Activated CD8-positive, alpha-beta T cell treated with anti-CD3 and anti-CD28 coated beads for 36 hours (primary cell): Measurements from ENCODE around the gene RTN1. TPM values are rescaled to one million over a fixed set of nuclear protein-coding genes. Genes with fewer than 3 reads are reported as not detected.

Experiments used
- ATAC-seq: fragments of 200-7000 bp; cut with Tn5 transposase; one replicate; pipeline ENCODE4 v1.10.0; 2021; ENCODE audit warnings: mild to moderate bottlenecking, moderate library complexity
- CTCF ChIA-PET: fragments of 350-600 bp; sonication (Branson Sonifier 250); formaldehyde crosslinking; loops from one replicate; lab custom pipeline; 2021; ENCODE audit warnings: antibody characterized with exemption; lab: Charles Lee
- POLR2A ChIA-PET: fragments of 350-600 bp; sonication (Branson Sonifier 250); formaldehyde crosslinking; loops from one replicate; lab custom pipeline; 2021; ENCODE audit warnings: antibody characterized with exemption; lab: Charles Lee
- DNase-seq: peaks from one replicate; pipeline ENCODE4 v3.0.0-alpha.2; 2020
- H3K27ac Mint-ChIP-seq: one replicate; pipeline ENCODE4 v1.8.0; 2021; ENCODE audit warnings: mild to moderate bottlenecking, mixed read lengths
- H3K27me3 Mint-ChIP-seq: one replicate; pipeline ENCODE4 v1.8.0; 2021; ENCODE audit warnings: mixed read lengths
- H3K36me3 Mint-ChIP-seq: one replicate; pipeline ENCODE4 v1.8.0; 2021; ENCODE audit warnings: low read depth, mixed read lengths
- H3K4me1 Mint-ChIP-seq: one replicate; pipeline ENCODE4 v1.8.0; 2021; ENCODE audit warnings: low read depth, mixed read lengths
- H3K4me3 Mint-ChIP-seq: one replicate; pipeline ENCODE4 v1.8.0; 2021; ENCODE audit warnings: mild to moderate bottlenecking, moderate library complexity, mixed read lengths
- H3K9me3 Mint-ChIP-seq: one replicate; pipeline ENCODE4 v1.8.0; 2021; ENCODE audit warnings: mixed read lengths
- CTCF ChIP-seq: fragments of 200-600 bp; IDR thresholded peaks from one replicate; pipeline ENCODE4 v1.8.0; 2022; ENCODE audit warnings: antibody characterized with exemption, mild to moderate bottlenecking
- intact Hi-C: fragments of 100-400 bp; cut with micrococcal nuclease; formaldehyde crosslinking; loops from one replicate; pipeline ENCODE4 v1.10.0; 2022
- total RNA-seq, 2 experiments: library from RNA; stranded (reverse); gene quantifications; one replicate each; pipeline ENCODE4 v1.2.3, GENCODE V29; 2021

The RTN1 gene
- total RNA-seq, 2 experiments from 2014 or later = not detected

- CTCF ChIA-PET = interaction anchor here (0.7 to 1.4 kb wide), 7 partner anchors 9 to 56 kb away, joined by 3 to 6 read pairs (median 3); no protein-coding TSS in a partner anchor
- Mint-ChIP-seq H3K27me3 (peaks cover 18% of the 10 kb centered on the region), H3K4me1 (no peaks in the 10 kb centered on the region), H3K9me3 (no peaks in the 10 kb centered on the region), H3K4me3 (no peak overlapping the region), H3K27ac (no peak overlapping the region), H3K36me3 (no peaks in the 10 kb centered on the region)
- DNase-seq = peak; percentile 63
- POLR2A ChIA-PET = interaction anchor here (0.5 to 1.2 kb wide), 2 partner anchors 43 to 1302 kb away, joined by 3 to 4 read pairs; no protein-coding TSS in a partner anchor
- intact Hi-C loops = no loop called here
- peak; percentile 66 for TF ChIP-seq CTCF
- ATAC-seq = peak; percentile 89
These were observed 182.1 kb downstream of the RTN1 start for GRCh38 chr14:59688224-59689170.

- H3K27me3 Mint-ChIP-seq = peaks cover 18% of the 10 kb centered on the region
- H3K4me3 Mint-ChIP-seq = no peak overlapping the region
- H3K9me3 Mint-ChIP-seq = no peaks in the 10 kb centered on the region
- H3K36me3 Mint-ChIP-seq = no peaks in the 10 kb centered on the region
- ChIA-PET POLR2A (interaction anchor here (0.5 kb wide), 1 partner anchor 1301 kb away, joined by 3 read pairs; no protein-coding TSS in a partner anchor), CTCF (interaction anchor here (0.7 to 1.2 kb wide), 5 partner anchors 8 to 55 kb away, joined by 3 to 4 read pairs (median 3); no protein-coding TSS in a partner anchor)
- intact Hi-C loops = no loop called here
- no peaks in the 10 kb centered on the region for H3K4me1 Mint-ChIP-seq
- ATAC-seq = no peak
- DNase-seq = no peak
- no peak for TF ChIP-seq CTCF
- no peak overlapping the region for H3K27ac Mint-ChIP-seq
These were observed 182.9 kb downstream of the RTN1 start for GRCh38 chr14:59687663-59688062.

- Mint-ChIP-seq H3K4me3 (no peak overlapping the region), H3K27ac (no peak overlapping the region), H3K9me3 (no peaks in the 10 kb centered on the region), H3K36me3 (no peaks in the 10 kb centered on the region), H3K27me3 (peaks cover 14% of the 10 kb centered on the region), H3K4me1 (no peaks in the 10 kb centered on the region)
- TF ChIP-seq CTCF = no peak
- ChIA-PET POLR2A (no interaction called here), CTCF (interaction anchor here (0.9 to 1.5 kb wide), 2 partner anchors 8 to 174 kb away, joined by 3 to 4 read pairs; no protein-coding TSS in a partner anchor)
- no peak for ATAC-seq
- no peak for DNase-seq
- intact Hi-C loops = no loop called here
These were observed 190.7 kb downstream of the RTN1 start for GRCh38 chr14:59679872-59680271.

DNA sequence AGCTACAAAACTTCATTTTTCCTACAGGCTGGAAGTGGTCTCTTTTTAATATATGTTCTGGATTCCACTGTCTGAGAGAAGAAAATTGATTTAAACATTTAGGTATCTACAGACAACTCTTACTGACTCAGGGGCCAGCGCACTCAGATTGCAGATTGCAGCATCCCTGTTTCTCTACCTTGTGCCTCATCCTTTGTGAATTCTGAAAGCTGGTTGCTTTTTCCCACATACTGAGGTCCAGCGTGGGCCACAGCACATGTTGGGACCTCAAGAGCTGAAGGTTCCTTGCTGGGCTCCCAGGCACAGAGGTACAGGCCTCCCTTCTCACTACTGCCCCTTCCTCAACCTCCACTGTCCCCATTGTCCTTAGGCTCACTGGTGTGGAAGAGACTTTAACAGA is 192.2 kb downstream of the RTN1 start:
- no peak for DNase-seq
- Mint-ChIP-seq H3K4me3 (no peak overlapping the region), H3K27ac (no peak overlapping the region), H3K4me1 (no peaks in the 10 kb centered on the region), H3K27me3 (peaks cover 14% of the 10 kb centered on the region), H3K36me3 (no peaks in the 10 kb centered on the region), H3K9me3 (no peaks in the 10 kb centered on the region)
- ChIA-PET CTCF (no interaction called here), POLR2A (no interaction called here)
- no peak for TF ChIP-seq CTCF
- intact Hi-C loops = no loop called here
- no peak for ATAC-seq

GRCh38 chr14:59677771-59678231 is 192.8 kb downstream of the RTN1 start:
- Mint-ChIP-seq H3K27ac (no peak overlapping the region), H3K4me1 (no peaks in the 10 kb centered on the region), H3K27me3 (peaks cover 14% of the 10 kb centered on the region), H3K36me3 (no peaks in the 10 kb centered on the region), H3K4me3 (no peak overlapping the region), H3K9me3 (peaks cover 3% of the 10 kb centered on the region)
- no peak for ATAC-seq
- intact Hi-C loops = no loop called here
- no peak for TF ChIP-seq CTCF
- ChIA-PET CTCF (no interaction called here), POLR2A (no interaction called here)
- DNase-seq = no peak
